ENCODE results near the gene EIF2B2.

GRCh38 chr14:75010472-75011093 is 7.9 kb downstream of the EIF2B2 start:
- no peak for TF ChIP-seq CTCF (conservative IDR thresholded peaks at IDR 0.05; ENCODE audit: low read depth in 2 of 2)
- no peak for TF ChIP-seq EZH2phosphoT487 (IDR thresholded peaks at IDR 0.05; ENCODE audit: unreplicated experiment)
- no peak for TF ChIP-seq ZNF331 (CRISPR knock-in tag; IDR thresholded peaks at IDR 0.05; ENCODE audit: low read depth)
- no peak for TF ChIP-seq POLR2AphosphoS5 (IDR thresholded peaks at IDR 0.05; ENCODE audit: low read depth)
- no peak for TF ChIP-seq EZH2 (IDR thresholded peaks at IDR 0.05; ENCODE audit: low read depth, unreplicated experiment)
- TF ChIP-seq STAT1 (IDR thresholded peaks at IDR 0.05; ENCODE audit: unreplicated experiment) = no peak
- no peak for TF ChIP-seq ETS1 (IDR thresholded peaks at IDR 0.05)
- no peak for TF ChIP-seq REST (IDR thresholded peaks at IDR 0.05; ENCODE audit: unreplicated experiment)
- no peak for TF ChIP-seq CREB1 (CRISPR knock-in tag; IDR thresholded peaks at IDR 0.05; ENCODE audit: low read depth)
- no peak for TF ChIP-seq NANOG (IDR thresholded peaks at IDR 0.05; ENCODE audit: borderline replicate concordance)

Measured in GM23338 (cell line).